Testis (tissue), 2 donors: ENCODE results near the gene HSD17B13.

Source experiments
- POLR2A ChIP-seq: fragments of 450-650 bp; IDR thresholded peaks from one replicate; pipeline ENCODE4 v1.6.1; 2017; ENCODE audit warnings: antibody characterized with exemption, mild to moderate bottlenecking, moderate library complexity
- TF ChIP-seq, protein P1 (sequence below), 3 experiments: fragments of 450-650 bp in 2 of 3; fragments of 200-600 bp in 1 of 3; sonication (generic) in 1 of 3; IDR thresholded peaks; one replicate each; pipeline ENCODE4 v1.5.1; 2016 to 2019; ENCODE audit warnings: antibody characterized with exemption in 3 of 3, mild to moderate bottlenecking in 2 of 3, moderate library complexity in 1 of 3

DNA sequence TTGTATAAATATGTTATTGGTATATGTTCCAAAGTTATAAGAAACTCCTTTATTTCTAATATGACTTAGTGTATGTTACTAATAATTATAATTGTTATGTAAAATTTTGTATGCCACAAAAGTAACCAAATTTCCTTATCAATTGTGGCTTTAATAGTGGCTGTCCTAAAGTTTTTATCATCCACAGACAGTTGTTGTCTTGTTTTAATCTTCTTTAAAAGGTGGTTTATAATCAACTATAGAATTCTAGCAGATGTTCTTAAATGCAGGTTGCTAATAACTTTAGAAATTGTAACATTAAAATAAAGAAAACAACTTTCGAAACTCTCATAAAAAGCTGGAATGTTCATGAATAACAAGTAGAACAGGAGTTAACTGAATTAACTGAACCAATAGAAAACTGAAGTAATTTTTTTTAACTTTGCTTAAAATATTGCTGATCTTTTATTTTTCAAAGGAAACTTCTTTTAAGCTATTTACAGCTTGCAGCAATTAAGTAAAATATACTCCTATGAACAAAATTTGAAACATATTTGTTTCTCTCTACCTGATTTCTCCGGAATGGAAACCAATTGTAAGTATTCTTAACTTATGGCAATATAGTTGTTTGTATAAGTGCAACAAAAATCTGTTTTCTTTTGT lies 44.0 kb upstream of the HSD17B13 start:
- TF ChIP-seq, protein P1, sequence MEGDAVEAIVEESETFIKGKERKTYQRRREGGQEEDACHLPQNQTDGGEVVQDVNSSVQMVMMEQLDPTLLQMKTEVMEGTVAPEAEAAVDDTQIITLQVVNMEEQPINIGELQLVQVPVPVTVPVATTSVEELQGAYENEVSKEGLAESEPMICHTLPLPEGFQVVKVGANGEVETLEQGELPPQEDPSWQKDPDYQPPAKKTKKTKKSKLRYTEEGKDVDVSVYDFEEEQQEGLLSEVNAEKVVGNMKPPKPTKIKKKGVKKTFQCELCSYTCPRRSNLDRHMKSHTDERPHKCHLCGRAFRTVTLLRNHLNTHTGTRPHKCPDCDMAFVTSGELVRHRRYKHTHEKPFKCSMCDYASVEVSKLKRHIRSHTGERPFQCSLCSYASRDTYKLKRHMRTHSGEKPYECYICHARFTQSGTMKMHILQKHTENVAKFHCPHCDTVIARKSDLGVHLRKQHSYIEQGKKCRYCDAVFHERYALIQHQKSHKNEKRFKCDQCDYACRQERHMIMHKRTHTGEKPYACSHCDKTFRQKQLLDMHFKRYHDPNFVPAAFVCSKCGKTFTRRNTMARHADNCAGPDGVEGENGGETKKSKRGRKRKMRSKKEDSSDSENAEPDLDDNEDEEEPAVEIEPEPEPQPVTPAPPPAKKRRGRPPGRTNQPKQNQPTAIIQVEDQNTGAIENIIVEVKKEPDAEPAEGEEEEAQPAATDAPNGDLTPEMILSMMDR (IDR thresholded peaks at IDR 0.05) = no peak
- TF ChIP-seq POLR2A = no peak
